Lower lobe of right lung (tissue), 2 donors: ENCODE data around the gene FAM240A. TPM values are rescaled to one million over a fixed set of nuclear protein-coding genes. Genes with fewer than 3 reads are reported as not detected.
A peak's percentile ranks its signal among the peaks of the same experiment; 100 is the strongest.

ENCODE experiments used
- ATAC-seq, 2 donors: fragments of 200-7000 bp; cut with Tn5 transposase; one replicate each; pipeline ENCODE4 v1.9.1; 2020 to 2022; ENCODE audit warnings: mild to moderate bottlenecking in 2 of 2, moderate library complexity in 2 of 2
- DNase-seq: peaks from one replicate; pipeline ENCODE4 v3.0.0-alpha.2; 2020
- H3K27ac ChIP-seq: fragments of 200-600 bp; one replicate; pipeline ENCODE4 v1.8.0; 2022
- H3K27me3 ChIP-seq: fragments of 200-600 bp; one replicate; pipeline ENCODE4 v1.8.0; 2022; ENCODE audit warnings: low read depth
- H3K36me3 ChIP-seq: fragments of 200-600 bp; one replicate; pipeline ENCODE4 v1.8.0; 2022; ENCODE audit warnings: mild to moderate bottlenecking
- H3K4me1 ChIP-seq: fragments of 200-600 bp; one replicate; pipeline ENCODE4 v1.8.0; 2022
- H3K4me3 ChIP-seq: fragments of 200-600 bp; one replicate; pipeline ENCODE4 v1.8.0; 2022; ENCODE audit warnings: mild to moderate bottlenecking
- H3K9me3 ChIP-seq: fragments of 200-600 bp; one replicate; pipeline ENCODE4 v1.8.0; 2022
- intact Hi-C: fragments of 100-400 bp; cut with DNase I; formaldehyde crosslinking; loops from one replicate; pipeline ENCODE4 v1.11.0; 2022
- long read RNA-seq: library from polyadenylated mRNA; unstranded; transcript quantifications from one replicate; pipeline ENCODE4 v2.0.0, GENCODE V29; 2021
- total RNA-seq: library from RNA; stranded (reverse); fragmentation: NEBNext Ultra II Directional; extraction: Animal tissue kit (Norgen Biotek cat#: 25700); gene quantifications from one replicate; pipeline ENCODE4 v1.2.1, GENCODE V29; 2021
- TF ChIP-seq, protein P1 (sequence below): fragments of 200-600 bp; IDR thresholded peaks from one replicate; pipeline ENCODE4 v1.8.0; 2022; ENCODE audit warnings: antibody characterized with exemption, mild to moderate bottlenecking
- donor health status: DM: no; HTN: yes; CAD: no; lungs with severe emphysema.

Gene FAM240A
- not detected for total RNA-seq
- long read RNA-seq: 0 reads

GRCh38 chr3:46612324-46612723 is at the start of gene FAM240A:
Gene FAM240A, plus strand, starts transcription at chr3:46612525. Its CDS starts 159 bp downstream, at chr3:46612684.
- H3K27ac ChIP-seq: no peak within 1 kb of the TSS
- ATAC-seq (peak in 1 of 2 donors; percentile 41), DNase-seq (no peak)
- H3K36me3 ChIP-seq: no peaks in the 10 kb centered on the region
- H3K27me3 ChIP-seq: peaks cover 6% of the 10 kb centered on the region
- intact Hi-C loops: no loop called here
- no peaks in the 10 kb centered on the region for H3K9me3 ChIP-seq
- TF ChIP-seq, protein P1, sequence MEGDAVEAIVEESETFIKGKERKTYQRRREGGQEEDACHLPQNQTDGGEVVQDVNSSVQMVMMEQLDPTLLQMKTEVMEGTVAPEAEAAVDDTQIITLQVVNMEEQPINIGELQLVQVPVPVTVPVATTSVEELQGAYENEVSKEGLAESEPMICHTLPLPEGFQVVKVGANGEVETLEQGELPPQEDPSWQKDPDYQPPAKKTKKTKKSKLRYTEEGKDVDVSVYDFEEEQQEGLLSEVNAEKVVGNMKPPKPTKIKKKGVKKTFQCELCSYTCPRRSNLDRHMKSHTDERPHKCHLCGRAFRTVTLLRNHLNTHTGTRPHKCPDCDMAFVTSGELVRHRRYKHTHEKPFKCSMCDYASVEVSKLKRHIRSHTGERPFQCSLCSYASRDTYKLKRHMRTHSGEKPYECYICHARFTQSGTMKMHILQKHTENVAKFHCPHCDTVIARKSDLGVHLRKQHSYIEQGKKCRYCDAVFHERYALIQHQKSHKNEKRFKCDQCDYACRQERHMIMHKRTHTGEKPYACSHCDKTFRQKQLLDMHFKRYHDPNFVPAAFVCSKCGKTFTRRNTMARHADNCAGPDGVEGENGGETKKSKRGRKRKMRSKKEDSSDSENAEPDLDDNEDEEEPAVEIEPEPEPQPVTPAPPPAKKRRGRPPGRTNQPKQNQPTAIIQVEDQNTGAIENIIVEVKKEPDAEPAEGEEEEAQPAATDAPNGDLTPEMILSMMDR: no peak
- H3K4me3 ChIP-seq: no peak within 1 kb of the TSS
- no peaks in the 10 kb centered on the region for H3K4me1 ChIP-seq

DNA sequence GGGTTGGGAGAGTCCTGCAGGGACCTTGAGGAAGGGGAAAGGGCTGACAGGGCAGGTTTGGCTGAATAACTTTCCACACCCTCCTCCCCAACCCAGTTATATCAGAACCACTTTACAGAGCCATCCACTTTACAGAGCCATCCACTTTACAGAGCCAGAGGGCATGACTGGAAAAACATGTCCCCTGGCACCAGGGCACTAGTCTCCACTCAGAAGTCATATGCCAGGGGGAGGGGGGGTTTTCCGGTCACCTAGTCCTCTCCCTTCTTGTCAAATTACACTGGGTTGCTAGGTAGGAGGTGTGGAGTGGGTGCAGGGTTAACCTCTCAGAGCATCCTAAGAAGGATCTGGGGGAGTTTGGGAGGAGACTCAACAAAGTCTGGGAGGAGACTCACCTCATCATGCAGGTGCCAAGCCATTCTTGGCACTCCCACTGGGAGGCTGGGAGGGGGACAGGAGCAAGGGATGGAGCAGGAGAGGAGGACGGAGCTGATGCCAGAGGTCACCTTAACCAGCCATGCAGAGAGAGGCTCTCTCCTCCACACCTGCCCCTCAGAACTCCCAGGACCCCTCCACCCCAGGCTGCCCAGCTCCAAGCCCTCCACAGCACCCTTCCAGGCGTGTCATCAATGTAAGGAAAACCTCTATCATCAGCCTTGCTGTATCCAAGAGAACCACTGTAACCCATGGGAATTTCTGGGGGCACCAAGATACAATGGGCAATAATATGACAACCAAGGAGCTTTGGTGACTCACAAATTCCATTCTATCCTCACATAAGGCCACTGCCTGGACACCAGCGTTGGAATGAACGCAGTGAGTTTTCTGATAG is 47.9 kb upstream of the FAM240A start:
- peaks cover 19% of the 10 kb centered on the region for H3K4me1 ChIP-seq
- H3K36me3 ChIP-seq: no peaks in the 10 kb centered on the region
- H3K9me3 ChIP-seq: no peaks in the 10 kb centered on the region
- no peak overlapping the region for H3K27ac ChIP-seq
- peaks cover 19% of the 10 kb centered on the region for H3K27me3 ChIP-seq
- TF ChIP-seq, protein P1: no peak
- no peak overlapping the region for H3K4me3 ChIP-seq
- DNase-seq: no peak
- intact Hi-C loops: no loop called here
- no peak for ATAC-seq

GRCh38 chr3:46565077-46565476 is 47.2 kb upstream of the FAM240A start:
- no peak for DNase-seq
- peak overlapping the region; percentile 57 for H3K4me3 ChIP-seq
- ATAC-seq: no peak
- no peaks in the 10 kb centered on the region for H3K36me3 ChIP-seq
- no peaks in the 10 kb centered on the region for H3K9me3 ChIP-seq
- TF ChIP-seq, protein P1: no peak
- intact Hi-C loops: no loop called here
- no peak overlapping the region for H3K27ac ChIP-seq
- peaks cover 19% of the 10 kb centered on the region for H3K27me3 ChIP-seq
- H3K4me1 ChIP-seq: peaks cover 19% of the 10 kb centered on the region

DNA sequence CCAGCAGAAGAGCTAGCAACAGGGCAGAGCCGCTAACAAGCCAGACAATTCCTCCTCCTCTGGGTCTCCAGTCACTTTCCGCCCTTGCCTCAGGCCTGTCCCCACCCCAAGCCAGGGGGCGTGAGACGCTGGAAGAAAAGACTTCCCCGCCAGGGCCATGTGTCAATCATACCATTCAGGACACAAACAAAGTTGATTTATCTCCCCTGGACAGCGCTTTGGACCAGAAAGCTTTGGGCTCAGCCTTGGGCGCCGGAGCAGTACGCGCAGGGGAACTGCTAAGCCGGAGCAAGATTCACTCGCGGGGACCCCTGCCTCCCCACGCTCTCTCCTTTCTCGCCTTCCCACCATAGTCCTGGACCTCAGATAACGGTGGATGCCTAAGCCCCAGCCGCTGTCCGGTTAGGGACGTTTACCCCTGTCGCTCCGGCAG is 46.7 kb upstream of the FAM240A start:
- Histone ChIP-seq H3K36me3 (no peaks in the 10 kb centered on the region), H3K4me3 (peak overlapping the region; percentile 57), H3K27me3 (peaks cover 19% of the 10 kb centered on the region), H3K27ac (no peak overlapping the region), H3K9me3 (no peaks in the 10 kb centered on the region), H3K4me1 (peaks cover 19% of the 10 kb centered on the region)
- DNase-seq: no peak
- TF ChIP-seq, protein P1: no peak
- intact Hi-C loops: no loop called here
- ATAC-seq: peak; percentile 36 to 46

- Histone ChIP-seq H3K9me3 (no peaks in the 10 kb centered on the region), H3K27me3 (peaks cover 19% of the 10 kb centered on the region), H3K4me3 (peak within 1 kb of the TSS; percentile 57), H3K4me1 (peaks cover 19% of the 10 kb centered on the region), H3K36me3 (no peaks in the 10 kb centered on the region), H3K27ac (no peak within 1 kb of the TSS)
- DNase-seq: no peak
- intact Hi-C loops: no loop called here
- TF ChIP-seq, protein P1: no peak
- peak; percentile 72 to 75 for ATAC-seq
These were observed 46.2 kb upstream of the FAM240A start, which contains the start of gene LRRC2 for GRCh38 chr3:46566040-46566641. Gene LRRC2, minus strand, starts transcription at chr3:46566302. Its CDS starts 14,711 bp downstream, at chr3:46551591.
